ENCODE measurements around the gene DNAH10.

DNA sequence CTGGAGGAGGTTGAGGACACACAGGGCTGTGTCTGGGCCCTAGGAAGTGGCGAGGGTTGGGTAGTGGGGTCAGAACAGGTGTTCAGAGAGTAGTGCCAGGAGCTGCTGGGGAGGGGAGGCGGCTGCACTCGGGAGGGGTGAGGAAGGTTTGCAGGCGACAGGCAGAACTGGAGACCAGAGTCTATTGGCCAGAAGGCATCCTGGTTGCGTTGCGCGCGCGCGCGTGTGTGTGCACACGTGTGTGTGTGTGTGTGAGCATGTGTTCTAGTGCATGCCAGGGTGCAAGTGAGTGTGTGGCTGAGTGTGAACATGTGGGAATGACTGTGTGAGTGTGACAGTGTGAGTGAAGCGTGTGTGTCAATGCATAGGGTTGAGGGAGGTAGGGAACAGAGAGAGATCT lies 124.2 kb downstream of the DNAH10 start:
- TF ChIP-seq, protein P1, sequence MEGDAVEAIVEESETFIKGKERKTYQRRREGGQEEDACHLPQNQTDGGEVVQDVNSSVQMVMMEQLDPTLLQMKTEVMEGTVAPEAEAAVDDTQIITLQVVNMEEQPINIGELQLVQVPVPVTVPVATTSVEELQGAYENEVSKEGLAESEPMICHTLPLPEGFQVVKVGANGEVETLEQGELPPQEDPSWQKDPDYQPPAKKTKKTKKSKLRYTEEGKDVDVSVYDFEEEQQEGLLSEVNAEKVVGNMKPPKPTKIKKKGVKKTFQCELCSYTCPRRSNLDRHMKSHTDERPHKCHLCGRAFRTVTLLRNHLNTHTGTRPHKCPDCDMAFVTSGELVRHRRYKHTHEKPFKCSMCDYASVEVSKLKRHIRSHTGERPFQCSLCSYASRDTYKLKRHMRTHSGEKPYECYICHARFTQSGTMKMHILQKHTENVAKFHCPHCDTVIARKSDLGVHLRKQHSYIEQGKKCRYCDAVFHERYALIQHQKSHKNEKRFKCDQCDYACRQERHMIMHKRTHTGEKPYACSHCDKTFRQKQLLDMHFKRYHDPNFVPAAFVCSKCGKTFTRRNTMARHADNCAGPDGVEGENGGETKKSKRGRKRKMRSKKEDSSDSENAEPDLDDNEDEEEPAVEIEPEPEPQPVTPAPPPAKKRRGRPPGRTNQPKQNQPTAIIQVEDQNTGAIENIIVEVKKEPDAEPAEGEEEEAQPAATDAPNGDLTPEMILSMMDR (conservative IDR thresholded peaks at IDR 0.05) = no peak
- TF ChIP-seq EZH2 (IDR thresholded peaks at IDR 0.05; ENCODE audit: low read depth) = no peak
